ENCODE results near the gene CRELD2. TPM values are rescaled to one million over a fixed set of nuclear protein-coding genes. Genes with fewer than 3 reads are reported as not detected.

Gene CRELD2
- total and polyA plus RNA-seq, 2 of the 8 experiments (the other 6 are each of a cell fraction or from before 2014, with no cell fraction given): 24.5 to 36.6 TPM

DNA sequence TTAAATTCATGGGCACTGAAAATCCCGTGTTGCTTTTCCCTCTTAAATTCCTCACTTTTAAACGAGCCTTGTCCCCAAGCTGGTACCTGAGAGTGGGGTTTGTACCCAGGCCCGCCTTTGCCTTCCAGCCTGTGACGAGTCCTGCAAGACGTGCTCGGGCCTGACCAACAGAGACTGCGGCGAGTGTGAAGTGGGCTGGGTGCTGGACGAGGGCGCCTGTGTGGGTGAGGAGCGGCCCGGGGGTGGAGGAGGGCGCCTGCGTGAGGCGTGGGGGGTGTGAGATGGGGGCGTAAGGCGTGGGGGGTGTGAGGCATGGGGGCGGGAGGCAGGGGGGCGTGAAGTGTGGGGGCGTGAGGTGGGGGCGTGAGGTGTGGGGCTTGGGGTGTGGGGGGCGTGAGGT, 4.0 kb downstream of the CRELD2 start:
- Histone ChIP-seq H3K18ac (ENCODE audit: extremely low read depth, low read length) (no peak overlapping the region), H3K14ac (ENCODE audit: insufficient read length) (no peak overlapping the region), H3K4ac (replicated peaks; ENCODE audit: insufficient read length, low read depth, low read length) (no peak overlapping the region), H3K4me1 (replicated peaks in 1 of 4; ENCODE audit: control insufficient read depth in 3 of 4, insufficient read depth in 4 of 4, low read length in 3 of 4) (peaks cover 0 to 5% (median 1%) of the 10 kb centered on the region in 4 experiments; a peak in 5 of 7 replicates), H4K91ac (replicated peaks; ENCODE audit: insufficient read length, low read length) (no peak overlapping the region), H3K27ac (ENCODE audit: low read depth, low read length) (no peak overlapping the region), H3K56ac (replicated peaks; ENCODE audit: insufficient read length, low read depth, low read length) (no peak overlapping the region), H3K9me3 (ENCODE audit: insufficient read depth in 2 of 2, low read depth in 1 of 2, low read length in 1 of 2) (no peaks in the 10 kb centered on the region), H2AFZ (ENCODE audit: low read length) (no peak overlapping the region), H3K4me2 (ENCODE audit: insufficient read depth in 1 of 2, low read depth in 2 of 2, low read length in 2 of 2) (no peak overlapping the region), H4K20me1 (replicated peaks in 1 of 2; ENCODE audit: control insufficient read depth in 1 of 2, insufficient read depth in 2 of 2, low read length in 2 of 2) (no peaks in the 10 kb centered on the region), H3K27me3 (replicated peaks in 1 of 4; ENCODE audit: control insufficient read depth in 3 of 4, extremely low read depth in 1 of 4, insufficient read depth in 3 of 4, low read length in 3 of 4) (no peaks in the 10 kb centered on the region; a peak in 2 of 7 replicates), H4K8ac (ENCODE audit: extremely low read depth, insufficient read depth, low read length) (no peak overlapping the region), H3K4me3 (ENCODE audit: extremely low read depth in 1 of 4, insufficient read depth in 2 of 4, low read depth in 3 of 4, low read length in 4 of 4) (no peak overlapping the region), H3K23ac (ENCODE audit: insufficient read length) (no peak overlapping the region), H3K23me2 (ENCODE audit: low read depth, low read length) (peaks cover 9% of the 10 kb centered on the region; the same call in 1 of the 2 replicates), H2BK5ac (ENCODE audit: low read depth, low read length) (no peak overlapping the region), H2BK12ac (ENCODE audit: low read depth, low read length) (no peak overlapping the region), H2BK120ac (replicated peaks; ENCODE audit: low read depth, low read length) (no peak overlapping the region), H4K5ac (ENCODE audit: insufficient read length, low read depth, low read length) (no peak overlapping the region), H2BK15ac (ENCODE audit: low read length) (no peak overlapping the region), H3K79me2 (ENCODE audit: control insufficient read depth in 1 of 2, insufficient read depth in 2 of 2, low read length in 2 of 2) (no peaks in the 10 kb centered on the region), H3K36me3 (ENCODE audit: control insufficient read depth in 2 of 4, insufficient read depth in 4 of 4, low read length in 3 of 4) (peaks cover 0 to 3% (median 2%) of the 10 kb centered on the region in 4 experiments; a peak in 2 of 8 replicates), H3K9ac (replicated peaks in 1 of 4; ENCODE audit: extremely low read depth in 1 of 4, low read depth in 3 of 4, low read length in 3 of 4) (no peak overlapping the region), H3K79me1 (ENCODE audit: low read depth, low read length) (no peaks in the 10 kb centered on the region), H2BK20ac (ENCODE audit: low read length) (no peak overlapping the region), H2AK5ac (ENCODE audit: low read depth, low read length) (no peak overlapping the region)
- ChIA-PET POLR2A (ENCODE audit: partially characterized antibody) (interaction anchor here (1.4 kb wide), 1 partner anchor 14 kb away, joined by 3 read pairs; no protein-coding TSS in a partner anchor), CTCF (ENCODE audit: partially characterized antibody) (interaction anchor here (0.6 to 2.0 kb wide), 3 partner anchors 9 to 108 kb away, joined by 3 to 7 read pairs (median 3); no protein-coding TSS in a partner anchor)
- DNase-seq (ENCODE audit: low read depth in 1 of 2, low spot score in 2 of 2) (no peak), FAIRE-seq (no peak)
- WGBS, 2 experiments (ENCODE audit: extremely low coverage in 1 of 2, insufficient coverage in 1 of 2, insufficient read length in 1 of 2, insufficient replicate concordance in 2 of 2, low coverage in 1 of 2, low lambda C conversion rate in 2 of 2, missing lambda C conversion rate in 1 of 2): 88% methylated on average over 10 of the region's 22 CpGs; no CpG with 5 or more reads in 1 of the 2 experiments
- TF ChIP-seq EP300 (IDR thresholded peaks at IDR 0.05; ENCODE audit: borderline replicate concordance in 1 of 2, low read depth in 2 of 2, low read length in 2 of 2) (no peak), CBX8 (IDR thresholded peaks at IDR 0.05; ENCODE audit: borderline replicate concordance, low read depth, low read length) (no peak), RAD21 (IDR thresholded peaks at IDR 0.05 in 1 of 2, conservative IDR thresholded peaks at IDR 0.05 in 1 of 2; ENCODE audit: low read depth in 2 of 2, low read length in 2 of 2) (no peak), HDAC6 (IDR thresholded peaks at IDR 0.05; ENCODE audit: low read depth, low read length) (no peak), EZH2 (IDR thresholded peaks at IDR 0.05; ENCODE audit: low read depth, low read length, severe bottlenecking) (no peak), KDM5A (IDR thresholded peaks at IDR 0.05; ENCODE audit: low read length) (no peak), CEBPB (IDR thresholded peaks at IDR 0.05; ENCODE audit: low read depth, low read length) (no peak), KDM4A (IDR thresholded peaks at IDR 0.05; ENCODE audit: low read depth, low read length, severe bottlenecking) (no peak), BRCA1 (IDR thresholded peaks at IDR 0.05; ENCODE audit: low read depth, low read length) (no peak), YY1 (IDR thresholded peaks at IDR 0.05; ENCODE audit: low read depth, low read length) (no peak)
- TF ChIP-seq, protein P1, sequence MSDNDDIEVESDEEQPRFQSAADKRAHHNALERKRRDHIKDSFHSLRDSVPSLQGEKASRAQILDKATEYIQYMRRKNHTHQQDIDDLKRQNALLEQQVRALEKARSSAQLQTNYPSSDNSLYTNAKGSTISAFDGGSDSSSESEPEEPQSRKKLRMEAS (IDR thresholded peaks at IDR 0.05): no peak
